ENCODE data around the gene CHRNA4.

CHRNA4 gene

DNA sequence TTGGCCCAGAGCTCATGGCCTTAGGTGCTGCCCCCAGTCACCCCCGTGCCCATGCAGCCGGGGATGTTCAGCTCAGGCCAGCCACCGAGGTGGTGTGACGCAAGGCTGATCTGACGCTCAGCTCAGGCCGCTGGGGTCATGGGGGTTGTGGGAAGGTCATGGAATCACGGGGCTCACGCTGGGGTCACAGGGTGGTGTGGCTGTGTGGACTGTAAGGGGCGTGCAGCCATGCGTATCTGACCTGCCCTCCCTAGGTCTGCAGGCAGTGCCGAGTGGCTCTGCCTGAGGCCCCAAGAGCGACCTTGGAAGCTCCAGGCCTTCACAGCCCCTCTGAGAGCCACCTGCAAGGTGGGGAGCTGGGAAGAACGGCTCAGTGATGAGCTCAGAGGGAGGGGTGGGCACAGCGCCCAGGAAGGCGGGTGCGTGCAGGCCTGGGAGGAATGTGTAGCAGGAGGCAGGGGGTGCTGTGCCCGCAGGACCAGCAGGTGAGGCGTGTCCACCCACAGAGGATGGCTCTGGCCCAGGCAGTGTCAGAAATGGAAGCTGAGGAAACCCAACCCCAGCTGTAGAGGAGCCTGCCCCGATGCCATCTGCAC lies 27.8 kb downstream of the CHRNA4 start:
- DNase-seq = no peak

DNA sequence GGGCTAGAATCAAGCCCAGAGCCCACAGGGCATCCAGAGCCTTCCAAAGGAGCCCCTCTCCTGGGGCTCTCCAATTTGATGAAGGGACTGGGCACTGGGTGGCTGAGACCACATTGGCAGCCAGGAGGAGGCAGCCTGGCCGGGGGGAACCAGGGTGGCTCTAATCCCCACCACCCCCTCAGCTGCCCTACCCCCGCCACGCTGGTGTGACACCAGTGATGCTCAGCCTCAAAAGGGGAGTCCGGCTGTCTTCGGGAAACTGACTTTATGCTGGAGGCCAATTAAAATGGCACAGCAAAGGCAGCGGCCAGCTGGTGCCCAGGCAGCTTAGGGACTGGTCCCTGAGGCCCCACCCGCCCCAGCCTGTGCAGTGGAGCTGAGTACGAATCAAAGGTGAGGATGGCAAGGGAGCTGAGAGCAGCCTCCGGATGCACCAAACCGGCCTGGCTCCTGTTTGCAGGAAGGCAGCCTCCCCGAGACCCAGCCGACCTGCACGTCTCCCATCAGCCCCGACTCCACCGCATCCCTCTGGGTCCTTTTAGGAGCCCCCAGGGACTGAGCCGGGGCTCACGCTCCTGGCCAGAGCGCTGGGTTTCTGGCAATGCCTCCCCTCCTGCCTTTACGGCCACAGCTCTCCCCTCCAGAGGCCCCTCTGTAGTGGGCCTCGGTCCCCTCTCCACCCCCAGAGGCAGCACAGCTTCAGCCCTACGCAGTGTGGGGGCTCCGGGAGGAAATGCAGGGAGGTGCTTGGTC lies 28.5 kb downstream of the CHRNA4 start:
- no peak for DNase-seq

DNA sequence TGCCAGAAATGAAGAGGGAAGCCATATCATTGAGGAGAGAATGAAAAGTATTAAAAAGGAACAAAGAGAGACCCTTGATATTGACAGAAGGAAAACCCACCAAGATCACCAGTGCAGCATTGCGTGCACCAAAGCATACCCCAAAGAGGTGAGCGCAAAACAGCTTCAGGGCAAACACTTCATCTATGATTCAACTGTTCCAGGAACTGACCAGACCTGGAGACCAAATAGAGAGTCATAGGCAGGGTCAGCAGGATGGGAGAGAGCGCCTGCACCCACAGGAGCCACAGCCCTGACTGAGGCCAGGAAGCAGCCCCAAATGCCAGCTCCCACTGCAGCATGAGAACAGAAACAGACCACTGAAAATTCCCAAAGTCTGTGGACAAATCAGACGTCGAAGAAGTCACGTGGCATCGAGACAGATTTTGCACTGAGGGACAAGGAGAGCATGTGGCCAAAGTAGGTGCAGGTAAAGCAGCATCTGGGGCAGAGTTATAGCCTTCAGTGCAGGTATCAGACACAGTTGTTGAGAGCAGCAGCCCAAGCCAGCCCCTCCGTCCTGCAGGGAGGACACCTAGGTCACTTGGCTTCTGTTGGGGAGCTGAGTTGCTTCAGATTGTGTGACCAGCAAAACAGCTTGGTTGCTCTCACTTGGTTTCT lies 29.3 kb downstream of the CHRNA4 start:
- DNase-seq = no peak

DNA sequence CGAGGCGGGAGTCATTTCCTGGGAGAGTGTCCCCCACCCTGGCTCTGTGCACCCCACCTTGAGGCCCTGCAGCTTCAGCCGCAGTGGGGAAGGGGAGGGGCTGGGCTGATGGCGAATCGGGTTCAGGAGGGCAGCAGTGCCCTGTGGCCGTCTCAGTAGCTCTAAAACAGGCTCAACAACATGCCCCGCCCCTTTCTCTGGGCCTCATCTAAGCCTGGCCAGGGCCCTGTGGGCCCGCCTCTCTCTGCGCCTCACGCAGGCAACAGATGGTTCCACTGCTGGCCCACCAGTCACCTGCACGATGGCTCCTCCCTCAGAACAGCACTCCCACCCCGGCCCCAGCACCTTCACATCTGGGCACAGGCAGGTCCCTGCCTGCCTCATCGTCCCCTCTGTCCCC lies 30.2 kb downstream of the CHRNA4 start:
- peak; percentile 50 for DNase-seq

DNA sequence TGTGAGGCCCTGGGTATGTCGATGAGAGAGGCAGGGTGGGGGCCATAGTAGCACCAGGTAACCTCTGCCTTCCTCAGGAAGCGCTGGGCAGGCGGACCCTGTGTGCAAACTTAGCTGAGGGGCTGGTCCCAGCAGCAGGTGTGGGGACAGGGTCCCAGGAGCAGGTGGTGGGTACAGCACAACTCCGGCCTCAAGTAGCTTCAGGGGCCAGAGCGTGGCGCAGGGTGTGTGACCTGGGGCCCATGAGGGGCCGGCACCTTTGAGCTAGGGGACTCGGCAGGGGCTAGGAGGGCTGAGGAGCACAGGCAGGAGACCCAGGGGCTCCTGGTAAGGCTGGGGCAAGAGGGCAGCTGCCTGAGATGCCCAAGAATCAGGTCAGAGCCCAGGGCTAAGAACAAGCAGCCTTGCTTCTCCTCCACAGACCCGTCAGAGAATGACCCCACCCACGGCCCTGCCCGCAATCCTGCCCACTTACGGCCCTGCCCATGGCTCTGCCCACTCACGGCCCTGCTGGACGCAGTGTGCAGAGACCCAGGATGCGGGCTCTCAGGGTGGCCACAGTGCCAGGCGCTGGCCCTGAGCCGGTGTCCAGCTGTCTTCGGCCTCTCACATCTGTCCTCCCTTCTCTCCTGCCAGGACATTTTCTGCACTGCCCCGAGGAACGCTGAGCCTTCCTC lies 30.9 kb downstream of the CHRNA4 start:
- DNase-seq = peak; percentile 32

DNA sequence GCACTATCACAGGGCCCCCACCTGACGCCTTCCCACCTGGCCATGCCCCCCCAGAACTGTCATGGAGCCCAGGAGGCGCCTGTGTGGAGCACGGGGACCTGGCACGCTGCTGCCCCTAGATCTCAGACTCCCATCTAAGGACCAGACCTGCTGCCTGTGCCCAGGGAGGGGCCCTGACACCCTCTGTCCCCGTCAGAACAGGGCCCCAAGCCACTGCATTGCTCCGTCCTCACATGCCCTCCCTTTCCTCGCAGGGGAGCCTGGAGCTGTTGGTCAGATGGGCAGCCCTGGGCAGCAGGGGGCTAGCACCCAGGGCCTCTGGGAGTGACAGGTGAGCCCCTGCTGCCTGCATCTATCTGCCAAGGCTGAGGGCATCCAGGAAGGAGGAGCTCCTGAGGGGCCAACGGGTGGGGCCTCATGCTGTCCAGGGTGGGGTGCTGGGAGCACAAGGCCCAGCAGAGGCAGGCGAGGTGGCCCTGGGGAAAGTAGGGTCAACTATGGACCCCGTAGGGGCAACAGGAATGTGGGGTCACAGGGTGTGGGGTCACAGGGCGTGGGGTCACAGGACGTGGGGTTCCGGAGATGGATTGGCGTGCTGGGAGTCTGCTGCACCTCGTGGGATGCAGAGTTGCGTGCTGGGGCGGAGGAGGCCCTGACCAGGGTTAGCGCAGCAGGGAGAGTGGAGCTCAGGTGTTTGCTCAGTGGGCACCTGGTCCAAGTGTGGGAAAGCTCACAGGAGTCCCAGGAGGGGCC lies 31.6 kb downstream of the CHRNA4 start:
- DNase-seq = no peak

DNA sequence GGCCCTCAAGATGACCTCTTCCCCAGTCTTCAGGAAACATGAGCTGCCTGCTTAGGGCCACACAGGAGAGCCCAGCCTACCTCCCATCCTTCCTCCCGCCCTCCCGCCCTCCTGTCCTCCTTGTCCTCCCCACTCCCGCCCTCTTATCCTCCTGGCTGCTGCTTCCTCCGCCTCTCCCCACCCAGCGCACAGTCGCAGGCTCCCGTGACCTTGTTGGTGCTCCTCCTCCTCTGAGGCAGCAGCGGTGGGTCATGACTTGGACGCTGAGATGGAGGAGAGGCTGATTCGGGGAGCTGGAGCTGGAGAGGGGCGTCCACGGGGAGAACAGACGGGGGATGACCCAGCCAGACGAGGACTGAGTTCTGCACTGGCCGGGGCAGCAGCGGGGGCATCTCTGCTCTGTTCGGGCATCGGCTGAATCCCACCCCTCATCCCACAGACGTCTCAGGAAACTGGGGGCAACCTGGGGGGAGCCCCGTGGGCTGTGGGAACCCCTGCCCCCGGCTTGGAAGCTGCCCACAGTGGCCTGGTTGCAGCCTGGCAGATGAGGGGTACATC lies 32.4 kb downstream of the CHRNA4 start:
- no peak for DNase-seq

DNA sequence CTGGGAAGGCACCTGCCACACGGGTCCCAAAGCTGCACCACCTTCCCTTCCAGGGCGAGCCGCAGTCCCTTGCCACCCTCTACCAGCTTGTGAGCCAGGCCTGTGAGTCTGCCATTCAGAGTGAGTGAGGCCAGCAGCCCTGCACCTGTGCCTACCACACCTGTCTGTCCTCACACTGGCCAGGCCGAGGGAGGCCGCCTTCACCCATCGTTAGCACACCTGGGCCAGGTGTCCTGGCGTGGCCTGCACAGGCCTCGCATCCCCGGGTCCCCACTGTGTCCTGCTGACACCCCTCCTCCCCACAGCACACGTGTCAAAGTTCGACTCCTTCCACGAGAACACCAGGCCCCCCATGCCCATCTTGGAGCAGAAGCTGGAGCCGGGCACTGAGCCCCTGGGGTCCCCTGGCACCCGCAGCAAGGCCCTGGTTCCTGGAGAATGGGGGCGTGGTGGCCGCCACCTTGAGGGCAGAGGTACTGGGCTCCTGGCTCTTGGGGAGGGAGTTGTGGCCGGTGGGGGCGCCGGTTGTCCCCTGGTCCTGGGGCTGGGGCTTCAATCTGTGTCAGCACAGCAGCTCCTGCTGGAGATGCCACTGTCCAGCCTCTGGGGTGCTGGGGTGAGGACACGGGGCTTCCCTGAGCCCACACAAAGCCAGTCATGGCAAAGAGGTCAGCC lies 33.0 kb downstream of the CHRNA4 start:
- DNase-seq = no peak

DNA sequence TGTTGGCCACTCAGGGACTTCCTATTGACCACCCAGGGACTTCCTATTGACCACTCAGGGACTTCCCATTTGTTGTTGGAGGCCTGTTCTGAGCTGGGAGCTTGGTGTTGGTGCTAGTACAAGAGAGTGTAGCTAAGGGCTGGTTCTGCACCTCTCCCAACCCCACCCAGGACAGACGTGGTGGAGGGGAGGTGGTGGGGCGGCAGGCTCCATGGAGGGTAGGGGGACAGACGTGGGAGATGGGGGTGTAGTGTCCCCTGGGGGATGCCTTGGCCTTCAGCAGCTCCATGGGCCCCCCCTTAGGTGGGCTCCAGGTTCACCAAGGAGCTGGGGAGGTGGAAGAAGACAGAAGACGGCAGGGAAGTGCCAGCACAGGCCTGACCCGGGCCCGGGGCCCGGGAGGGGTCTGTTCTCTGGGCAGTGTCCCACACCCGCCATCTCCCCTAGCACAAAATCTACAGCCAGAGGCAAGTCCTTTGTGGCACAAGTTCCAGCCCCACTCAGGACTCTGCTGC lies 33.9 kb downstream of the CHRNA4 start:
- DNase-seq = no peak

DNA sequence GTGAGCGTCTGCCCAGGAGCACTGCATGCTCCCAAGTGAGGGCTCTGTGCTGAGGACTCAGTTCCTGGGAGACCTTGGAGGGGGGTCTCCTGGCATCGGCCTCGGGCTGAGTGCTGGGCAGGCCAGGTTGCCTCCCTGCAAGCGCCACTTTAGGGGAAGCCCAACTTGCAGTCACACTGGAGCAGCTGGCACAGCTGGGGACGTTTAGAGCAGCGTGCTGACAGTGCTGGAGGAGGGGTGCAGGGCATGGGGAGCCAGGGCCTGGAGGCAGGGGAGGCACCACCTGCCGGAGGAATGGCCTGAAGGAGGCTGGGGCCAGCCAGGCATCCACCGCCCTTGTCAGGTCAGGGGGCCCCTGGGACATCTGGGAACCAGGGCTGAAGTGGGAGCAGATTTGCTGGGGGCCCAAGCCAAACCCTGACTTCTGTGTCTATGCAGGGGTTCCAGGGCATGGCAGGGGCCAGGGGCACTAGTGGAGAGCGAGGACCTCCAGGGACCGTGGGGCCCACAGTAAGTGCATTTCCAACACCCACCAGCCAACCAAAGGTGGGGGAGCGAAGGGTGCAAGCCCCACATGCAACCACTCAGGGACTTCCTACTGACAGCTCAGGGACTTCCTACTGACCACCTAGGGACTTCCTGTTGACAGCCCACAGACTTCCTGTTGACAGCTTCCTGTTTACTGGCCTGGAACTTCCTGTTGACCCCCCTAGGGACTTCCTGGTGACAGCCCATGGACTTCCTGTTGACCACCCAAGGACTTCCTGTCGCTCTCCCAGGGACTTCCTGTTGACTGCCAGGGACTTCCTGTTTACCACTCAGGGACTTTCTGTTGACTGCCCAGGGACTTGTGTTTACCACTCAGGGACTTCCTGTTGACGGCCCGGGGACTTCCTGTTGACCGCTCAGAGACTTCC lies 34.6 kb downstream of the CHRNA4 start:
- DNase-seq = no peak

DNA sequence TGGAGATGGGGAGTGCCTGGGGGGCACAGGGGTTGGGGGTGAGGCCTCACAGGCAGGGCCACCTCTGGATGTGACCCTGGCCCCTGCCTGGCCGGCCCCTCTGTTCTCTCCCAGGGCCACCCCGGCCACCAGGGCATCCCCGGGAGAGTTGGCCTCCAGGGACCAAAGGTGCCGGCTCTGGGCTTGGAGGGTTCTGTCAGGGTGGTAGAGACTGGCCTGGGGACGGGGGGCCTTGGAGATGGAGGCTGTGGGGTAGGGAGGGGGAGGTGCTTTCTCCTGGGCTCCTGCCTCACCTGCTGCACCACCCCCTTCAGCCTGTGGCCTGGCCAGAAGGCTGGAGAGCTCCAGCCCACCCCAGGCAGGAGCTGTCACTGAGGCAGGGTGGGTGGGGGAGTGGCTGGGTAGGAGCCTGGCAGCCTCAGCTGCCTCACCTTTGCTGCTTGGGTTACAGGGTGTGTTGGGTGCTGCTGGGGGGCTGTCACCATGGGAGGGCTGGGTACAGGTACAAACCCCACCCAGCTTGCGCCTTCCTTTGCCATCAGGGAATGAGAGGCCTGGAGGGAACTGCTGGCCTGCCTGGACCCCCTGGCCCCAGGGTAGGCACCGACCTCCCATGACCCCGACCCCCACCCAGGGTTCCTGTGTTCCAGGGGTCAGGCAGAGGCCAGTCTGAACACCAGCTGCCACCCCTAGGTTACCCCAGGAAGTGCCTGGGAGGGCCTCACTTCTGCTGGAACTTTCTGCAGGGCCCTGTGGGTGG lies 35.4 kb downstream of the CHRNA4 start:
- no peak for DNase-seq

DNA sequence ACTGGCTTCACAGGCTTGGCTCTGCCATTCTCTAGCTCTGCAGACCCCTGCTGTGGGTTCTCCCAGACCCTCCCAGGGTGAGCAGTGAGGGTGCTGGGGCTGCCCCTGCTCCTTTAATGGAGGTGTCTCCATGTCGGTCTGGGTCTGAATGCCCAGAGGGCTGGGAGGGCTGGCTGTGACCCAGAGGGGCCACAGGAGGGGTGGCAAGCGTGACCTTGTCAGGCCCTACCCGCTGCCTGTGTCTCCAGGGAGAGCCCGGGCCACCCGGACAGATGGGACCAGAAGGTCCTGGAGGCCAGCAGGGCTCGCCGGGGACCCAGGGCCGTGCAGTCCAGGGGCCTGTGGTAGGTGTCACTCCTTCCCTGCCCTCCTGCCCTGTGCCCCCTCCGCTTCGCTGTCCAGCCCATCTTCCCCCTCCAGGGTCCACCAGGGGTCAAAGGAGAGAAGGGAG lies 36.1 kb downstream of the CHRNA4 start:
- DNase-seq = no peak

DNA sequence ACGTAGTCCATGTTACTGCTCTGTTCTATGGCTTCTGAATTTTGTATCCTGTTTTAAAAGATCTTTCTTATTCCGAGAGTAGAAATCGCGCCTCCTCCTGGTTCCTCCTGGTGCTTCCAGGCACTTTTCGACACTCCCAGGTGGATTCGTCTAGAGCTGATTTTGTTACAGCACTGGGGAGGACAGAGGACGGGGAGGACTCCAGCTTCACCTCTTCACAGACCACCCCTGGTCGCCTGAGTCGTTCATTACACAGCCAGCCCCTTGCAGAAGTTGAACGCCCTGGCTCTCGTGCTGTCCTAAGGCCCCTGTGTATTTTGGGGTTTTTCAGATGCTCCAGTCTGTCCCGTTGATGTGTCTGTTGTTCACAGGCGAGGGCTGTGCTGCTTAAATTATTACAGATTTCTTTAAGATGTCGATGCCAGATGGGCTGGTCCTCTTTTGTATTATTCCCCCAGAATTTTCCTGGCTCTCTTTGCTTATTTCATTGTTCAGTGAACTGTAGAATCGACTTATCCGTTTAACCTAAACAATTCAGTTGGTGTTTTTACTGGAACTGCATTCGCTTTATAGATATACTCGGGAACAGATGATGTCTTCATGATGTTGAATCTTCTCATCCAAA lies 37.7 kb downstream of the CHRNA4 start:
- no peak for DNase-seq

DNA sequence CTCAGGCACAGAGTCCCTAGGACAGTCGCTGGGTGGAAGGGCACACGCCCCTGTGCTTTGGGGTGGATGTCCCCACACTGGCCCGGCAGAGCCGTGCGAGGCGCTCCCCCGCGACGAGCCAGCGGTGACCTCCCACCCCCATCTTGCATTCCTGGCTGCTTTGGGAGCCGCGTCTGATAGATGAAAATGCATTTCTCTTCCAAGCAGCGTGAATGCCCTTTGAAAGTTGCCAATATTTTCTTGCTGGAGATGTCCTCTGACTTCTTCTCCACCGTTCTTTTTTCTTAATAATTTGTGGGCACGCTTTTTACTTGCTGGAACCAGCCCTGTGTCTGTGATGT lies 38.2 kb downstream of the CHRNA4 start:
- peak; percentile 36 for DNase-seq

DNA sequence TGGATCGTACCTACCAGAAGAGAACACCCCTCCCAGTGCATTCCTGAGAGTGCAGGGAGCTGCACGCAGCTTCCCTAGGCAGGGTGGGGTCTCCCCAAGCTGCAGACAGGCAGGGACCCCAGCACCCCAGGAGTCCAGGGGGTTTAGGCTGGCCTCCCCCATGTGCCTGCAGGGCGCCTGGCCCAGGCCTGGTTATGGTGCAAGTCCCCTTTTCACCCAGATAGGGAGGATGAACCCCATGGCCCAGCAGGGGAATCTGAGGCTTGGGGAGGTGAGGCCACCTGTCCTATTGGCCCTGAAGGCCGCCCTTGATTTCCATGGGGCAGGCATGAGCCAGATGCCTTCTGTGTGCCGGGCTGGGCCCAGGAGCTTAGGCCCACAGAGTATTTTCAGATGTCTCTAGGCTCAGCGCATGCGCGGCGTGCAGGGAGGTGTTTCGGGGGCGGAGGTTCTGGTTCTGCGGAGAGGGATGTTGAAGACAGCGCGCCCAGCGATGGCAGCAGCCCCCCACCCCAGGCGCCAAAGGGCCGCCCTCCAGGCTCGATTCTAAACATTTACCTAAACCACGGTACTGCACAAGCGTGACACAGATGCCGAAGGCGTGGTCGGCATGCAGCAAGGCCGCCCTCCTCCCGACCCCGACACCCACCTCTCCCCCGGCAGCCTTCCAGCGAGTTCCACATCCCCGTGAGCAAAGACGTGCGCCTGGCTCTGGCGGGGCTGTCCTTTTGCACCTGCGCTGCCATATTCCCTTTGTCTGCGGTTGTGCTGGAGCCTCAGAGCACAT lies 38.8 kb downstream of the CHRNA4 start:
- DNase-seq = no peak

DNA sequence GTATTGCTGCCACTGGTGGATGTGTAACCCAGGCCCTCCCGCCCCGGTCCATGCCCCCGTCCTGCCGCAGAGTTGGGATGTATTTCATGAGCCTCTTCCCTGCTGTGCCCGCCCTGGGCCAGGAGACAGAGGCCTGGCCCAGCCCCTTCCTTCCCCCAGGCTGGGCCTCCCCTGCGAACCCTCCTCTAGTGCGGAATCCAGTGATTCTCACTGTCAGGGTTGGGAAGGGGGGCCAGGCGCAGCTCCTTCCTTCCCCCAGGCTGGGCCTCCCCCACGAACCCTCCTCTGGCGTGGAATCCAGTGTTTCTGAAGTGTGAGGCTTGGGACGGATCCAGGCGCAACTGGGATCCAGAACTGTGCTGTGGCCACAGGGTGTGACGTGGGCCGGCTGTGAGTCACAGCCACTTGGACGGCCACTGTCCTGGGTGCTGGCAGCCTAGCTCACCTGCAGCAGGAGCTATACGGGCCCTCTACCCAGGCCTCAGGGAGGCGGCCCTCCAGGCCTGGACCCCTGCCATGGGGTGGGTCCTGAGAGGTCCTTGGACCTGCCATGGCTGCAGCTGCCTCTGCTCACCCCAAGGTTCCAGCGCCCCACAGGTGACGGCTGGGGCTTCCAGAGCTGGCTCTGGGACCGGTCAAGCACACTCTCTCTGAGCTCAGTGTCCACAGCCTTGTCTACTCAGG lies 39.9 kb downstream of the CHRNA4 start:
- no peak for DNase-seq

DNA sequence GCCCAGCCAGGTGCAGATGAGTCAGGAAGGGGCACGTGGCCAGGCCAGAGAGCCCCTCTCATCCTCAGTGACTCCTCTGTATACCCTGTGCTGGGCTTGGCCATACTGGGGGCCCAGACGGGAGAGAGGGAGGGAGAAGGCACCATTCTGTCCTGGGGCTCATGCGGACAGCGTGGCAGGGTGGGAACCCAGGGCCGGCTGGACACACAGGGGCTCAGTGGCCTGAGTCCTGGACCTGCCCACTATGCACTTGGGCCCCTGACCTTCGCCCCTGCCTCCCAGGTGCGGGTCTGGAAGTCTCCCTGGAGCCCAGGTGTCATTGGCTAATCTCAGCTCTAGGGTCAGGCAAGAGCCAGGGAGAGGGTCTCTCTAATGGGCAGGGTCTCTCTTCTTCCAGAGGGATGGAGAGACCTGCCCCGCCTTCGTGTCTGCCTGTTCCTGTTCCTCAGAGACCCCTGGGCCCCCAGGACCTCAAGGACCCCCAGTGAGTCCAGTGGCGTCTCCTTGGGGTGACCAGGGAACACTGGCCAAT lies 40.5 kb downstream of the CHRNA4 start:
- DNase-seq = no peak

All from right kidney (tissue), 1 donor.